Bronchial epithelial cell (primary cell): ENCODE measurements around the gene MAGIX. TPM values are rescaled to one million over a fixed set of nuclear protein-coding genes. Genes with fewer than 3 reads are reported as not detected.
A peak's percentile ranks its signal among the peaks of the same experiment; 100 is the strongest.
"Not testable (repeated sequence)": the region's sequence is repeated elsewhere in the genome, so short reads cannot be mapped to it uniquely, and the experiment has no call there.

ENCODE experiments used
- DNase-seq: peaks from one replicate; pipeline ENCODE4 v3.0.0-alpha.2; 2010; ENCODE audit warnings: low read depth
- FAIRE-seq: peaks from 2 replicates; lab custom pipeline; 2011; peaks lifted over from hg19 to GRCh38; lab: Jason Lieb, UNC
- H3K27me3 ChIP-seq: 2 replicates; pipeline ENCODE4 v1.5.1; 2011; ENCODE audit warnings: low read length; ENCODE audit not compliant: control insufficient read depth, insufficient read depth
- H3K36me3 ChIP-seq: 2 replicates; pipeline ENCODE4 v1.5.1; 2011; ENCODE audit warnings: low read length; ENCODE audit not compliant: control insufficient read depth, insufficient read depth
- H3K4me3 ChIP-seq: 2 replicates; pipeline ENCODE4 v1.5.1; 2011; ENCODE audit warnings: mild to moderate bottlenecking, low read depth, low read length, control low read depth
- CTCF ChIP-seq: IDR thresholded peaks from 2 replicates; pipeline ENCODE4 v1.5.1; 2011; ENCODE audit warnings: mild to moderate bottlenecking, moderate library complexity, low read length, control low read depth, inconsistent platforms; ENCODE audit not compliant: insufficient read depth, severe bottlenecking
- total RNA-seq: library from RNA; depleted of rRNA; stranded (reverse); fragments of >200 nt; gene quantifications from 2 replicates; pipeline ENCODE4 v1.2.1, GENCODE V29; 2014

MAGIX gene
- total RNA-seq, 1 donor from 2014 or later = 3.7 TPM

GRCh38 chrX:49147282-49147681, 15.3 kb upstream of the MAGIX start:
- no peak for FAIRE-seq
- no peak for DNase-seq
- H3K4me3 ChIP-seq = no peak overlapping the region
- no peaks in the 10 kb centered on the region for H3K27me3 ChIP-seq
- no peaks in the 10 kb centered on the region for H3K36me3 ChIP-seq
- TF ChIP-seq CTCF = no peak

- DNase-seq (no peak), FAIRE-seq (no peak)
- Histone ChIP-seq H3K27me3 (no peaks in the 10 kb centered on the region), H3K36me3 (no peaks in the 10 kb centered on the region), H3K4me3 (no peak overlapping the region)
- no peak for TF ChIP-seq CTCF
Observed at GRCh38 chrX:49147936-49148335, 14.6 kb upstream of the MAGIX start.

GRCh38 chrX:49148390-49149100, 14.0 kb upstream of the MAGIX start:
- FAIRE-seq, H3K27me3 ChIP-seq, H3K36me3 ChIP-seq, H3K4me3 ChIP-seq, DNase-seq: not testable (repeated sequence)

GRCh38 chrX:49149291-49149690, 13.3 kb upstream of the MAGIX start:
- FAIRE-seq = not testable (repeated sequence)

GRCh38 chrX:49153467-49153866, 9.1 kb upstream of the MAGIX start:
- no peak for TF ChIP-seq CTCF
- H3K27me3 ChIP-seq = no peaks in the 10 kb centered on the region
- H3K4me3 ChIP-seq = no peak overlapping the region
- H3K36me3 ChIP-seq = no peaks in the 10 kb centered on the region
- no peak for FAIRE-seq
- no peak for DNase-seq

More at GRCh38 chrX:49149291-49149690, 13.3 kb upstream of the MAGIX start:
- H3K36me3 ChIP-seq, H3K4me3 ChIP-seq, H3K27me3 ChIP-seq, DNase-seq: not testable (repeated sequence)

GRCh38 chrX:49155243-49155899, 7.2 kb upstream of the MAGIX start:
- DNase-seq = peak; percentile 78
- H3K27me3 ChIP-seq = no peaks in the 10 kb centered on the region
- no peaks in the 10 kb centered on the region for H3K36me3 ChIP-seq
- no peak for TF ChIP-seq CTCF
- peak overlapping the region; percentile 60 for H3K4me3 ChIP-seq
- no peak for FAIRE-seq
